ENCODE results near the gene GPC1.
A peak's percentile ranks its signal among the peaks of the same experiment; 100 is the strongest.

Gene GPC1

DNA sequence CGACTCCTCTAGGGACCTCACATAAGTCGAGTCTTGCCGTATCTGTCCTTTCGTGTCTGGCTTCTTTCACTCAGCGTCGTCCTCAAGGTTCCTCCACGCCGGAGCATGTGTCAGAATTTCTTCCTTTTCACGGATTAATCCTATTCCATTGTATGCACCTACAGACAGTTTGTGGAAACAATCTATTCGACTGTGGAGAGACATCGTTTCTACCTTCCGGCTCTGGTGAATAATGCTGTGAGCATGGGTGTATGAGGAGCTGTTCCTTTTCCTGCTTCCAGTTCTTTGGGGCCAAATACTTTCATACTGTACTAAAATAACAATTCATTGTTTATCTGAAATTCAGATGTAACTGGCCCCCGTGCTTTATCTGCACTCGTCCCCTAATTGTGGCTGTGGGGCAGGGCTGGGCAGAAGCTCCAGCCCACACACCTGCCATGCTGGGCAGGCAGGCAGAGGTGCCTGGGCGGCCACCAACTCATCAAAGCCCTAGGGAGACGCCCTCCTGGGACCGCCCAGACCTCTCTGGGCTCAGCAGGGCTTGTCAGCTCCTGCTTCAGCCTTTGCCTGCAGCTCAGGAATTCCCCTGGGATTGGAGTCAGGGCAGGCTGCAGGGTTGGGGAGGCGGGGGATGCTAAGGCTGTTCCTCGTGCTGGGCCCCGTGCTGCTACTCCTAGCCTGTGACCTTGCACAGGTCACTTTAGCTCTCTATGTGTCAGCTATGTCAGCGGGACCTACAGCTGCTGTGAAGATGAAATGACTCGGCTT, 14.5 kb downstream of the GPC1 start (continued):
- TF ChIP-seq, protein P1, sequence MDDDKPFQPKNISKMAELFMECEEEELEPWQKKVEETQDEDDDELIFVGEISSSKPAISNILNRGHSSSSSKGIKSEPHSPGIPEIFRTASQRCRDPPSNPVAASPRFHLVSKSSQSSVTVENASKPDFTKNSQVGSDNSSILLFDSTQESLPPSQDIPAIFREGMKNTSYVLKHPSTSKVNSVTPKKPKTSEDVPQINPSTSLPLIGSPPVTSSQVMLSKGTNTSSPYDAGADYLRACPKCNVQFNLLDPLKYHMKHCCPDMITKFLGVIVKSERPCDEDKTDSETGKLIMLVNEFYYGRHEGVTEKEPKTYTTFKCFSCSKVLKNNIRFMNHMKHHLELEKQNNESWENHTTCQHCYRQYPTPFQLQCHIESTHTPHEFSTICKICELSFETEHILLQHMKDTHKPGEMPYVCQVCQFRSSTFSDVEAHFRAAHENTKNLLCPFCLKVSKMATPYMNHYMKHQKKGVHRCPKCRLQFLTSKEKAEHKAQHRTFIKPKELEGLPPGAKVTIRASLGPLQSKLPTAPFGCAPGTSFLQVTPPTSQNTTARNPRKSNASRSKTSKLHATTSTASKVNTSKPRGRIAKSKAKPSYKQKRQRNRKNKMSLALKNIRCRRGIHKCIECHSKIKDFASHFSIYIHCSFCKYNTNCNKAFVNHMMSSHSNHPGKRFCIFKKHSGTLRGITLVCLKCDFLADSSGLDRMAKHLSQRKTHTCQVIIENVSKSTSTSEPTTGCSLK (tag by site-specific recombination; IDR thresholded peaks at IDR 0.05) = no peak
- no peak for TF ChIP-seq ZNF654 (tag by site-specific recombination; IDR thresholded peaks at IDR 0.05; ENCODE audit: low read depth)
- TF ChIP-seq ZNF48 (tag by site-specific recombination; IDR thresholded peaks at IDR 0.05) = no peak
- TF ChIP-seq ZBTB20 (tag by site-specific recombination; IDR thresholded peaks at IDR 0.05) = no peak
- TF ChIP-seq ZNF132 (tag by site-specific recombination; IDR thresholded peaks at IDR 0.05; ENCODE audit: borderline replicate concordance) = no peak
- TF ChIP-seq ZFHX2 (tag by site-specific recombination; conservative IDR thresholded peaks at IDR 0.05) = peak; percentile 85
- no peak for TF ChIP-seq ZNF157 (tag by site-specific recombination; IDR thresholded peaks at IDR 0.05)
- no peak for TF ChIP-seq ZNF558 (tag by site-specific recombination; IDR thresholded peaks at IDR 0.05)
- 0 out of 2 replicates have a peak, but pooled peaks have one; percentile 25 for TF ChIP-seq GLIS2 (tag by site-specific recombination; IDR thresholded peaks at IDR 0.05)
- TF ChIP-seq, protein P2, sequence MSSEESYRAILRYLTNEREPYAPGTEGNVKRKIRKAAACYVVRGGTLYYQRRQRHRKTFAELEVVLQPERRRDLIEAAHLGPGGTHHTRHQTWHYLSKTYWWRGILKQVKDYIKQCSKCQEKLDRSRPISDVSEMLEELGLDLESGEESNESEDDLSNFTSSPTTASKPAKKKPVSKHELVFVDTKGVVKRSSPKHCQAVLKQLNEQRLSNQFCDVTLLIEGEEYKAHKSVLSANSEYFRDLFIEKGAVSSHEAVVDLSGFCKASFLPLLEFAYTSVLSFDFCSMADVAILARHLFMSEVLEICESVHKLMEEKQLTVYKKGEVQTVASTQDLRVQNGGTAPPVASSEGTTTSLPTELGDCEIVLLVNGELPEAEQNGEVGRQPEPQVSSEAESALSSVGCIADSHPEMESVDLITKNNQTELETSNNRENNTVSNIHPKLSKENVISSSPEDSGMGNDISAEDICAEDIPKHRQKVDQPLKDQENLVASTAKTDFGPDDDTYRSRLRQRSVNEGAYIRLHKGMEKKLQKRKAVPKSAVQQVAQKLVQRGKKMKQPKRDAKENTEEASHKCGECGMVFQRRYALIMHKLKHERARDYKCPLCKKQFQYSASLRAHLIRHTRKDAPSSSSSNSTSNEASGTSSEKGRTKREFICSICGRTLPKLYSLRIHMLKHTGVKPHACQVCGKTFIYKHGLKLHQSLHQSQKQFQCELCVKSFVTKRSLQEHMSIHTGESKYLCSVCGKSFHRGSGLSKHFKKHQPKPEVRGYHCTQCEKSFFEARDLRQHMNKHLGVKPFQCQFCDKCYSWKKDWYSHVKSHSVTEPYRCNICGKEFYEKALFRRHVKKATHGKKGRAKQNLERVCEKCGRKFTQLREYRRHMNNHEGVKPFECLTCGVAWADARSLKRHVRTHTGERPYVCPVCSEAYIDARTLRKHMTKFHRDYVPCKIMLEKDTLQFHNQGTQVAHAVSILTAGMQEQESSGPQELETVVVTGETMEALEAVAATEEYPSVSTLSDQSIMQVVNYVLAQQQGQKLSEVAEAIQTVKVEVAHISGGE (tag by site-specific recombination; conservative IDR thresholded peaks at IDR 0.05; ENCODE audit: low read depth) = no peak
- TF ChIP-seq KLF7 (tag by site-specific recombination; IDR thresholded peaks at IDR 0.05; ENCODE audit: borderline replicate concordance) = no peak
- no peak for TF ChIP-seq ZNF610 (tag by site-specific recombination; IDR thresholded peaks at IDR 0.05; ENCODE audit: borderline replicate concordance)
- no peak for TF ChIP-seq OSR2 (tag by site-specific recombination; IDR thresholded peaks at IDR 0.05)
- peak; percentile 97 for TF ChIP-seq ZIC2 (tag by site-specific recombination; IDR thresholded peaks at IDR 0.05)
- 0 out of 2 replicates have a peak, but pooled peaks have one; percentile 44 for TF ChIP-seq ZNF423 (tag by site-specific recombination; IDR thresholded peaks at IDR 0.05)
- TF ChIP-seq SP7 (tag by site-specific recombination; IDR thresholded peaks at IDR 0.05) = 0 out of 2 replicates have a peak, but pooled peaks have one; percentile 51
- no peak for TF ChIP-seq ZNF585B (tag by site-specific recombination; IDR thresholded peaks at IDR 0.05)
- no peak for TF ChIP-seq ZFP41 (tag by site-specific recombination; IDR thresholded peaks at IDR 0.05; ENCODE audit: borderline replicate concordance)
- no peak for TF ChIP-seq ZNF560 (tag by site-specific recombination; IDR thresholded peaks at IDR 0.05; ENCODE audit: borderline replicate concordance)
- TF ChIP-seq ZFP3 (tag by site-specific recombination; IDR thresholded peaks at IDR 0.05; ENCODE audit: low read depth) = no peak
- no peak for TF ChIP-seq ZNF501 (tag by site-specific recombination; IDR thresholded peaks at IDR 0.05)
- TF ChIP-seq ZNF701 (tag by site-specific recombination; IDR thresholded peaks at IDR 0.05) = no peak
- peak; percentile 95 for TF ChIP-seq KLF1 (tag by site-specific recombination; IDR thresholded peaks at IDR 0.05)

Measured in HEK293 (cell line).